ENCODE data around the gene C11orf86. TPM values are rescaled to one million over a fixed set of nuclear protein-coding genes. Genes with fewer than 3 reads are reported as not detected.
A peak's percentile ranks its signal among the peaks of the same experiment; 100 is the strongest.
"Not testable (repeated sequence)": the region's sequence is repeated elsewhere in the genome, so short reads cannot be mapped to it uniquely, and the experiment has no call there.

Gene C11orf86
- total RNA-seq, 1 donor from 2014 or later = not detected

DNA sequence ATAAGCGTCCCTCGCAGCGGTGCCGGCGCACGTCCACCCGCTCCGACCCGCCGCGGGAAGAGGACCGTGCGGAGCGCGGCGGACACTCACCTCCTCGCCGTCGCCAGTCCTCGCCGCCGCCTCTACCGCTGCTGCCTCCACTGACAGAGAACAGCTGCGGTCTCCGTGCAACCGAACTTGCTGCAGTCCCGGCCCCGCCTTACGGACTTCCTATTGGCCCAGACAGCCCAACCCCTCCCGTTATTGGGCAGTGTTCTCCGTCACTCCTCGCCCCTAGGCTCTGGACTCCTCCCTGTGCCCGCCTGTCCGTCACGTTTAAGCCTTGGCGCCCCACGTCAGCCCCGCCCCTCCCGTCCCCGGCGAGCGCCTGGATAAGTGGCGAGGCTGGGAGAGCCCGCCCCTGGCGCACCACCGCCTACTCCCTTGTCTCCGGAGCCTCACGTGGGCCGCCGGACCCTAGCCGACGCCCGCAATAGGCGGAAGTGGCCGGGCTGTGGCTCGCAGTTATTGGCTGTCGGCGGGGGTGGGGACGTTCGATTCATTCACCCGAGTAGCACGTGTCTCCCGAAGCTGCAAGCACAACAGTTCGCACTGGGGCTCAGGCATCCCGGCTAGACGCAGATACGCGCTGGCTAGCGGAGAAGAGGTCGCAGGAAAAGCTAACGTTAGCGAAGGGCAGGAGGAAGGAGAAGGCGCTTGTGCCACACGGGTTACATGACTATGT is 16.7 kb upstream of the C11orf86 start, which contains the start of gene PC:
TSS of gene PC (minus strand) at position 152 of the 724 bp plus-strand sequence. CDS start 86,224 bp downstream, outside the sequence.
- peaks cover 20% of the 10 kb centered on the region for H3K4me1 ChIP-seq
- peak; percentile 99 to 100 for DNase-seq (ENCODE audit: extremely low spot score in 2 of 2)
- H3K9me3 ChIP-seq = no peaks in the 10 kb centered on the region
- intact Hi-C loops (cut with DNase I) = no loop called here
- H3K4me3 ChIP-seq = peak within 1 kb of the TSS; percentile 67 to 89
- TF ChIP-seq, protein P1, sequence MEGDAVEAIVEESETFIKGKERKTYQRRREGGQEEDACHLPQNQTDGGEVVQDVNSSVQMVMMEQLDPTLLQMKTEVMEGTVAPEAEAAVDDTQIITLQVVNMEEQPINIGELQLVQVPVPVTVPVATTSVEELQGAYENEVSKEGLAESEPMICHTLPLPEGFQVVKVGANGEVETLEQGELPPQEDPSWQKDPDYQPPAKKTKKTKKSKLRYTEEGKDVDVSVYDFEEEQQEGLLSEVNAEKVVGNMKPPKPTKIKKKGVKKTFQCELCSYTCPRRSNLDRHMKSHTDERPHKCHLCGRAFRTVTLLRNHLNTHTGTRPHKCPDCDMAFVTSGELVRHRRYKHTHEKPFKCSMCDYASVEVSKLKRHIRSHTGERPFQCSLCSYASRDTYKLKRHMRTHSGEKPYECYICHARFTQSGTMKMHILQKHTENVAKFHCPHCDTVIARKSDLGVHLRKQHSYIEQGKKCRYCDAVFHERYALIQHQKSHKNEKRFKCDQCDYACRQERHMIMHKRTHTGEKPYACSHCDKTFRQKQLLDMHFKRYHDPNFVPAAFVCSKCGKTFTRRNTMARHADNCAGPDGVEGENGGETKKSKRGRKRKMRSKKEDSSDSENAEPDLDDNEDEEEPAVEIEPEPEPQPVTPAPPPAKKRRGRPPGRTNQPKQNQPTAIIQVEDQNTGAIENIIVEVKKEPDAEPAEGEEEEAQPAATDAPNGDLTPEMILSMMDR (IDR thresholded peaks at IDR 0.05) = no peak
- peak in 1 of 2 donors; percentile 64 for TF ChIP-seq POLR2A (IDR thresholded peaks at IDR 0.05)
- peak; percentile 91 to 94 for TF ChIP-seq POLR2AphosphoS5 (IDR thresholded peaks at IDR 0.05; ENCODE audit: insufficient read depth in 1 of 2, low read depth in 1 of 2)
- H3K36me3 ChIP-seq = no peaks in the 10 kb centered on the region
- H3K27ac ChIP-seq = peak within 1 kb of the TSS; percentile 44
- no peaks in the 10 kb centered on the region for H3K27me3 ChIP-seq

DNA sequence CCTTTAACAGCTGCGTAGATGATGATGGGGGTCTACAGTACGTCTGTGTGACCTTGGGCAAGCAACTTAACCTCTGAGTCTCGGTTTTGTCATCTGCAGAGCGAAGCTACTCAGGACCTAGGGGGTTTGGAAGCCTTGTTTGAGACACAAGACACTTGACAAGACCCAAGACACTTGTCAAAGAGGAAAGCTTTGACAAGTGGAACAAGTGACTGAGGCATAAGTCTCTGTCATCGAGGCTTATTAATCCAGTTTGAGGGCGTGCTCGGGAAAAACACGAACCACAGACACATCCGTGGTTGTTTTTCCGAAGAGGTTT is 16.2 kb upstream of the C11orf86 start:
- peaks cover 20% of the 10 kb centered on the region for H3K4me1 ChIP-seq
- H3K9me3 ChIP-seq = no peaks in the 10 kb centered on the region
- intact Hi-C loops (cut with DNase I) = no loop called here
- H3K4me3 ChIP-seq = peak overlapping the region; percentile 36 to 67
- H3K27me3 ChIP-seq = no peaks in the 10 kb centered on the region
- no peaks in the 10 kb centered on the region for H3K36me3 ChIP-seq
- no peak for TF ChIP-seq POLR2AphosphoS5 (IDR thresholded peaks at IDR 0.05; ENCODE audit: insufficient read depth in 1 of 2, low read depth in 1 of 2)
- TF ChIP-seq POLR2A (IDR thresholded peaks at IDR 0.05) = no peak
- TF ChIP-seq, protein P1 (IDR thresholded peaks at IDR 0.05) = no peak
- no peak for DNase-seq (ENCODE audit: extremely low spot score in 2 of 2)
- H3K27ac ChIP-seq = no peak overlapping the region

- H3K27me3 ChIP-seq; H3K27ac ChIP-seq; H3K4me3 ChIP-seq; intact Hi-C loops (cut with DNase I); H3K36me3 ChIP-seq; H3K9me3 ChIP-seq; DNase-seq (ENCODE audit: extremely low spot score in 2 of 2): not testable (repeated sequence)
- peaks cover 19% of the 10 kb centered on the region for H3K4me1 ChIP-seq
Observed at GRCh38 chr11:66961691-66962213, 13.4 kb upstream of the C11orf86 start.

- no peaks in the 10 kb centered on the region for H3K9me3 ChIP-seq
- H3K4me1 ChIP-seq = peaks cover 15% of the 10 kb centered on the region
- intact Hi-C loops (cut with DNase I) = no loop called here
- TF ChIP-seq POLR2A (IDR thresholded peaks at IDR 0.05) (no peak), POLR2AphosphoS5 (IDR thresholded peaks at IDR 0.05; ENCODE audit: insufficient read depth in 1 of 2, low read depth in 1 of 2) (no peak)
- TF ChIP-seq, protein P1 (IDR thresholded peaks at IDR 0.05) = no peak
- no peak overlapping the region for H3K4me3 ChIP-seq
- no peaks in the 10 kb centered on the region for H3K36me3 ChIP-seq
- no peak overlapping the region for H3K27ac ChIP-seq
- H3K27me3 ChIP-seq = no peaks in the 10 kb centered on the region
- no peak for DNase-seq (ENCODE audit: extremely low spot score in 2 of 2)
Observed at GRCh38 chr11:66962247-66962646, 12.9 kb upstream of the C11orf86 start.

DNA sequence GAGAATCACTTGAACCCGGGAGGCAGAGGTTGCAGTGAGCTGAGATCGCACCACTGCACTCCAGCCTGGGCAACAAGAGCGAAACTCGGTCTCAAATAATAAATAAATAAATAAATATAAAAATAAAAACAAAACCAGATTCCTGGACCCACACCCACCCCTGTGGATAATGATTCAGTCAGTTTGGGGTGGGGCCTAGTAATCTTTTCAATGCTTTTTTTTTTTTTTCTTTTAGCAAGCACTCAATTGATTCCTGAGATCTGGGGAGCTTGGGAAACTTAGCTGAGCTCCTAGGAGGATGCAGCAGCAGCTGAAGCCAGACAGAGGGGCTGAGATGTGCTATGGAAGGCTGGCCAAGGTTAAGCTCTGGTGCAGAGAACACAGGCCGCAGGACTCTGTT is 12.3 kb upstream of the C11orf86 start:
- H3K4me1 ChIP-seq = peaks cover 15% of the 10 kb centered on the region
- H3K27ac ChIP-seq = no peak overlapping the region
- no peaks in the 10 kb centered on the region for H3K27me3 ChIP-seq
- DNase-seq (ENCODE audit: extremely low spot score in 2 of 2) = no peak
- no peak overlapping the region for H3K4me3 ChIP-seq
- intact Hi-C loops (cut with DNase I) = no loop called here
- no peaks in the 10 kb centered on the region for H3K9me3 ChIP-seq
- TF ChIP-seq, protein P1 (IDR thresholded peaks at IDR 0.05) = no peak
- TF ChIP-seq POLR2A (IDR thresholded peaks at IDR 0.05) = no peak
- no peak for TF ChIP-seq POLR2AphosphoS5 (IDR thresholded peaks at IDR 0.05; ENCODE audit: insufficient read depth in 1 of 2, low read depth in 1 of 2)
- H3K36me3 ChIP-seq = no peaks in the 10 kb centered on the region

Data from vagina (tissue), 2 donors.